Keratinocyte (primary cell): ENCODE results near the gene MVB12B. TPM values are rescaled to one million over a fixed set of nuclear protein-coding genes. Genes with fewer than 3 reads are reported as not detected.
A peak's percentile ranks its signal among the peaks of the same experiment; 100 is the strongest.

Source experiments
- DNase-seq: peaks from one replicate; pipeline ENCODE4 v3.0.0-alpha.2; 2011; ENCODE audit warnings: low read depth, missing footprints, low spot score
- FAIRE-seq: peaks from 2 replicates; lab custom pipeline; 2011; peaks lifted over from hg19 to GRCh38; lab: Jason Lieb, UNC
- H2AFZ ChIP-seq: 2 replicates; pipeline ENCODE4 v1.6.0; 2012; ENCODE audit warnings: low read length, control low read depth, inconsistent platforms; ENCODE audit not compliant: control insufficient read depth
- H3K27ac ChIP-seq: 2 replicates; pipeline ENCODE4 v1.5.1; 2011; ENCODE audit warnings: low read length; ENCODE audit not compliant: control insufficient read depth, insufficient read depth
- H3K27me3 ChIP-seq: 3 replicates; pipeline ENCODE4 v1.6.0; 2011; ENCODE audit warnings: low read length; ENCODE audit not compliant: control insufficient read depth, insufficient read depth; ENCODE audit errors: extremely low read depth
- H3K36me3 ChIP-seq, 2 experiments: 2 replicates in 1 of 2; 3 replicates in 1 of 2; pipeline ENCODE4 v1.5.1; 2011; ENCODE audit warnings: low read length in 2 of 2, mild to moderate bottlenecking in 1 of 2; ENCODE audit not compliant: control insufficient read depth in 2 of 2, insufficient read depth in 2 of 2; ENCODE audit errors: extremely low read depth in 1 of 2
- H3K4me1 ChIP-seq: 3 replicates; pipeline ENCODE4 v1.5.1; 2011; ENCODE audit warnings: low read length; ENCODE audit not compliant: control insufficient read depth, insufficient read depth; ENCODE audit errors: extremely low read depth
- H3K4me2 ChIP-seq: 3 replicates; pipeline ENCODE4 v1.6.0; 2011; ENCODE audit warnings: low read depth, low read length; ENCODE audit not compliant: control insufficient read depth, insufficient read depth; ENCODE audit errors: extremely low read depth
- H3K4me3 ChIP-seq, 3 experiments: fragments of 200-600 bp in 1 of 3; sonication (generic) in 1 of 3; 2 replicates in 2 of 3; 3 replicates in 1 of 3; pipeline ENCODE4 v1.5.1; 2011 to 2016; ENCODE audit warnings: low read length in 3 of 3, mild to moderate bottlenecking in 3 of 3, control low read depth in 2 of 3, inconsistent platforms in 1 of 3, low read depth in 1 of 3, mixed read lengths in 1 of 3, mixed run types in 1 of 3, moderate library complexity in 1 of 3; ENCODE audit not compliant: control insufficient read depth in 2 of 3, insufficient read depth in 2 of 3; ENCODE audit errors: extremely low read depth in 1 of 3
- H3K79me2 ChIP-seq: 2 replicates; pipeline ENCODE4 v1.6.0; 2012; ENCODE audit warnings: low read length; ENCODE audit not compliant: control insufficient read depth, insufficient read depth
- H3K9ac ChIP-seq: 3 replicates; pipeline ENCODE4 v1.6.0; 2011; ENCODE audit warnings: low read length; ENCODE audit not compliant: control insufficient read depth, insufficient read depth; ENCODE audit errors: extremely low read depth
- H3K9me1 ChIP-seq: 3 replicates; pipeline ENCODE4 v1.6.0; 2011; ENCODE audit warnings: low read length; ENCODE audit not compliant: control insufficient read depth, insufficient read depth; ENCODE audit errors: extremely low read depth
- H3K9me3 ChIP-seq: 2 replicates; pipeline ENCODE4 v1.5.1; 2012; ENCODE audit warnings: low read depth, low read length; ENCODE audit not compliant: control insufficient read depth
- H4K20me1 ChIP-seq: 3 replicates; pipeline ENCODE4 v1.6.0; 2011; ENCODE audit warnings: low read length; ENCODE audit not compliant: control insufficient read depth, insufficient read depth; ENCODE audit errors: extremely low read depth
- CTCF ChIP-seq, 3 experiments: IDR thresholded peaks in 1 of 3; conservative IDR thresholded peaks in 1 of 3; optimal IDR thresholded peaks in 1 of 3; 2 replicates in 2 of 3; 3 replicates in 1 of 3; pipeline versions ENCODE3 to v1.5.1; 2011; ENCODE audit warnings: low read length in 3 of 3, mild to moderate bottlenecking in 3 of 3, moderate library complexity in 2 of 3, control low read depth in 1 of 3, inconsistent platforms in 1 of 3; ENCODE audit not compliant: insufficient read depth in 2 of 3; ENCODE audit errors: extremely low read depth in 1 of 3
- EZH2 ChIP-seq: IDR thresholded peaks from one replicate; pipeline ENCODE4 v1.6.1; 2012; ENCODE audit warnings: inconsistent platforms, mild to moderate bottlenecking, low read length, moderate library complexity
- dilution Hi-C: fragments of 300-500 bp; cut with MboI; formaldehyde crosslinking; loops from one replicate; pipeline ENCODE4 v1.7.0; 2020; ENCODE audit warnings: low sequenced_read_pairs; ENCODE audit not compliant: extremely low pct_ligation_motif_present
- polyA plus RNA-seq, 5 experiments: library from polyadenylated mRNA; depleted of rRNA in 3 of 5; stranded (reverse) in 3 of 5; stranded (forward) in 1 of 5; unstranded in 1 of 5; fragments of >200 nt; gene quantifications; 1 replicate in 1 of 5; 2 replicates in 3 of 5; 3 replicates in 1 of 5; pipeline versions ENCODE4 v1.2.1 to v1.2.3, GENCODE V29; 2011 to 2012; ENCODE audit warnings: missing spikeins in 2 of 5, low read depth in 1 of 5, low replicate concordance in 1 of 5

MVB12B gene
- polyA plus RNA-seq, 1 donor (not counting 4 experiments of a cell fraction or from before 2014, with no cell fraction given): 1.2 TPM

DNA sequence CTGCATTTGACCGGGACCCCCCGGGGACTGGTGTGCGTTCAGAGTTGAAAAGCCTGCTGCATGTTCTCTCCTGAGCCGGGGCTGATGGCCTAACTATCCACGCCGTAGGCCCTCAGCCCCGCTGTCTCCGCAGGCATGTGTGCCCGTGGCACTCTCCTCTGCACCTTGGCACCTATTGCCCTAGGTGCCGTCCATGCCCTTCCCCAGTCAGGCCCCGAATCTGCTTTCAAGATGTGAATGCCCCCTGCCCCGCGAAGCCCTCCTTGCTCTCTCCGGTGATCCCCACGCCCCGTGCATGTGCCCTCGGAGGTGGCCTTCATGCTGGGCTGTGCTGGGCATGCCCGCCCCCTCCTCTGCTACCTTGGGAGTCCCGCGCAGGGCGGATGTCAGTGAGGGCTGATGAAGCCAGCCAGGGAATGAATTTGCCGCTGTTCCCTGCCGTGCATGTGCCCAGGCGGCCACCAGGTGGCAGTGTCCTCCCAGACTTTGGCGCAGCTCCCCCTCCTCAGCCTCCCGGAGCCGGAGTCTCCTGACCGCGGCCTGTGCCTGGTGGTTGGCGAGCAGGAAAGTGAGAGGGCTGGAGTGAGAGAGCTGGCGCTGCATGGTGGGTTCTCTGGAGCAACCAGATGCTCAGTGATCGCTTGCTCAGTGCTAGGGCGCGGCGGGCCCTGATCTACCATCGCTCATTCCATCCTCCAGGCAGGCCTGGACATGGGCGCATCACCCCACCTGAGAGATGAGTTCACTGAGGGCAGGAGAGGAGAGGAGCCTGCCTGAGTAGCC, 174.2 kb downstream of the MVB12B start:
- Histone ChIP-seq H3K27ac (no peak overlapping the region), H3K27me3 (no peaks in the 10 kb centered on the region), H4K20me1 (no peaks in the 10 kb centered on the region), H3K4me3 (no peak overlapping the region), H3K79me2 (no peaks in the 10 kb centered on the region), H2AFZ (peak overlapping the region; percentile 27), H3K9me1 (no peaks in the 10 kb centered on the region), H3K36me3 (no peaks in the 10 kb centered on the region), H3K4me2 (peak overlapping the region; percentile 51), H3K9me3 (no peaks in the 10 kb centered on the region), H3K4me1 (peaks cover 8% of the 10 kb centered on the region), H3K9ac (no peak overlapping the region)
- no peak for DNase-seq
- TF ChIP-seq EZH2 (peak; percentile 32), CTCF (optimal IDR thresholded peaks at IDR 0.05 in 1 of 3, IDR thresholded peaks at IDR 0.05 in 1 of 3, conservative IDR thresholded peaks at IDR 0.05 in 1 of 3; ENCODE audit: extremely low read depth in 1 of 3, insufficient read depth in 2 of 3, low read length in 3 of 3) (peak; percentile 92 to 99 (median 94))
- no peak for FAIRE-seq
- dilution Hi-C loops: no loop called here

DNA sequence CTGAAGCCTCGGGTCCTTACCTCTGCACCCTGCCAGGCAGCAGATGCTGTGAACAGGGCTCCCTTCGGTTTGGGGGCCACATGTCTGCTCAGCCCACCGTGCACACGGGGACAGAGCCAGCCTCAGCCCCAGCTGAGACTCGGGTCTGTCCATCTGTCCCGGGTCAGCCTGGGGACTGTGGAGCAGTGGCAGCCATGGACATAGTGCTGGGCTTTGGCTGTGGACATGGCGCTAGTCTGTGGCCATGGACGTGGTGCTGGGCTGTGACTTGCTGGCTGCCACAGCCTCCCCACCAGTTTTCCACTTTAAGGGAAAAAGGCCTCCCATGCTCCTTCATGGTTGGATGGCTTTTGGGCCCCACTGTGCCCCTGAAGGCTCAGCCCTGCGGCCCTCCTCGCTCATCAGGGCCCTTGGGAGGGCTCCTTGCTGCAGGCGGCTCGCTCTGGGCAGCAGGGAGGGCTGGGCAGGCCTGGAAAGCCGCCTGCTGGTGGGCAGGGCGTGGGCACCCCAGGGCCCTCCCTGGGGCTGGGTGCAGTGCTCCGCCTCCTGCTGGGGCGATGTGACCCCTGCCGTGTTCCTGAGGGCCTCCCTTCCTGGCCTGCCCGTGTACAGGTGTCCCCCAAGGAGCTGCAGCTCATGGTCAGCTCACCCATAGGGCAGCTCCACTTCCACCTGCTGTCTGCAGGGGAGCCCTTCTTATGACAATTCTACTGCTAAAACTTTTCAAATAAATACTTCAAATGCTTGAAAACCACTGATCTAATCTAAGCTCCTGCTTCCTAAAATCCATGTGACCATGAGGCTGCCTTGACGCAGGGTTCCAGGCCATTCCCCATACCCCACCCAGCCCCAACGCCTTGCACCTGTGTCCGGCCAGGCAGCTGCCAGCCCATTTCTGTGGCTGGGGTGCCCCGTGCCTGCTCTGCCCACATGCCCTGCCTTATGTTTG, 175.0 kb downstream of the MVB12B start:
- no peak for FAIRE-seq
- no peak overlapping the region for H3K4me3 ChIP-seq
- no peaks in the 10 kb centered on the region for H3K9me3 ChIP-seq
- H3K4me2 ChIP-seq: peak overlapping the region; percentile 51
- H3K27me3 ChIP-seq: no peaks in the 10 kb centered on the region
- no peak overlapping the region for H2AFZ ChIP-seq
- no peaks in the 10 kb centered on the region for H4K20me1 ChIP-seq
- no peaks in the 10 kb centered on the region for H3K9me1 ChIP-seq
- H3K79me2 ChIP-seq: no peaks in the 10 kb centered on the region
- H3K4me1 ChIP-seq: peaks cover 8% of the 10 kb centered on the region
- no peak overlapping the region for H3K27ac ChIP-seq
- DNase-seq: no peak
- TF ChIP-seq CTCF (optimal IDR thresholded peaks at IDR 0.05 in 1 of 3, IDR thresholded peaks at IDR 0.05 in 1 of 3, conservative IDR thresholded peaks at IDR 0.05 in 1 of 3; ENCODE audit: extremely low read depth in 1 of 3, insufficient read depth in 2 of 3, low read length in 3 of 3) (peak in 1 of 3 experiments; percentile 3), EZH2 (no peak)
- H3K36me3 ChIP-seq: no peaks in the 10 kb centered on the region
- no peak overlapping the region for H3K9ac ChIP-seq
- dilution Hi-C loops: no loop called here
